BJ (cell line): ENCODE data around the gene SCN1B. TPM values are rescaled to one million over a fixed set of nuclear protein-coding genes. Genes with fewer than 3 reads are reported as not detected.
"Not testable (repeated sequence)": the region's sequence is repeated elsewhere in the genome, so short reads cannot be mapped to it uniquely, and the experiment has no call there.

Experiments
- CTCF ChIA-PET: fragments of 350-600 bp; formaldehyde crosslinking; extraction: SDS; loops from one replicate; lab custom pipeline; 2021; ENCODE audit warnings: antibody characterized with exemption, inconsistent platforms; lab: Yijun Ruan, JAX
- POLR2A ChIA-PET: fragments of 300-600 bp; sonication (Branson Sonifier 250); formaldehyde crosslinking; extraction: SDS; loops from one replicate; lab custom pipeline; 2021; ENCODE audit warnings: antibody characterized with exemption; lab: Charles Lee
- DNase-seq: peaks from one replicate; pipeline ENCODE4 v3.0.0-alpha.2; 2011; ENCODE audit warnings: low read depth
- H3K27me3 ChIP-seq: 2 replicates; pipeline ENCODE4 v1.6.0; 2011; ENCODE audit warnings: low read length; ENCODE audit not compliant: control insufficient read depth, insufficient read depth
- H3K36me3 ChIP-seq: 2 replicates; pipeline ENCODE4 v1.5.1; 2011; ENCODE audit warnings: low read length; ENCODE audit not compliant: control insufficient read depth, insufficient read depth
- H3K4me3 ChIP-seq: 2 replicates; pipeline ENCODE4 v1.5.1; 2011; ENCODE audit warnings: low read depth, mild to moderate bottlenecking, control low read depth, low read length
- polyA plus RNA-seq: library from polyadenylated mRNA; depleted of rRNA; stranded (reverse); fragments of >200 nt; gene quantifications from 2 replicates; pipeline ENCODE4 v1.2.3, GENCODE V29; 2011
- TF ChIP-seq, protein P1 (sequence below): IDR thresholded peaks from 2 replicates; pipeline ENCODE4 v1.5.1; 2011; ENCODE audit warnings: low read depth, mild to moderate bottlenecking, control low read depth, inconsistent platforms, low read length, moderate library complexity; ENCODE audit not compliant: insufficient read depth

SCN1B gene
- polyA plus RNA-seq, 1 experiment = 9.5 TPM

DNA sequence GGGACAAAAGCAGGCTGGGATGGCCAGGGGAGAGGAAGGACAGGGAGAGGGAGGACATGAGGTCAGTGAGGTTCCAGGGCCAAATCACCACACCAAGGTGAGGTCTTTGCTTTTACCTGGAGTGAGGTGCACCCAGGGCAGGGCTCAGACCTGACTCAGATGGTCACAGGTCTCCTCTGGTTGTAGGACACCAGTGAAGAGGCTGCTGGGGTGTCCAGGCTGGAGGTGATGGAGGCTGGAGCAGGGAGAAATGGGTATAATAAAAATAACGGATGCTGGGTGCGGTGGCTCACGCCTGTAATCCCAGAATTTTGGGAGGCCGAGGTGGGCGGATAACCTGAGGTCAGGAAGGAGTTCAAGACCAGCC, 23.3 kb upstream of the SCN1B start:
- Histone ChIP-seq H3K4me3 (no peak overlapping the region), H3K27me3 (no peaks in the 10 kb centered on the region), H3K36me3 (peaks cover 26% of the 10 kb centered on the region)
- TF ChIP-seq, protein P1, sequence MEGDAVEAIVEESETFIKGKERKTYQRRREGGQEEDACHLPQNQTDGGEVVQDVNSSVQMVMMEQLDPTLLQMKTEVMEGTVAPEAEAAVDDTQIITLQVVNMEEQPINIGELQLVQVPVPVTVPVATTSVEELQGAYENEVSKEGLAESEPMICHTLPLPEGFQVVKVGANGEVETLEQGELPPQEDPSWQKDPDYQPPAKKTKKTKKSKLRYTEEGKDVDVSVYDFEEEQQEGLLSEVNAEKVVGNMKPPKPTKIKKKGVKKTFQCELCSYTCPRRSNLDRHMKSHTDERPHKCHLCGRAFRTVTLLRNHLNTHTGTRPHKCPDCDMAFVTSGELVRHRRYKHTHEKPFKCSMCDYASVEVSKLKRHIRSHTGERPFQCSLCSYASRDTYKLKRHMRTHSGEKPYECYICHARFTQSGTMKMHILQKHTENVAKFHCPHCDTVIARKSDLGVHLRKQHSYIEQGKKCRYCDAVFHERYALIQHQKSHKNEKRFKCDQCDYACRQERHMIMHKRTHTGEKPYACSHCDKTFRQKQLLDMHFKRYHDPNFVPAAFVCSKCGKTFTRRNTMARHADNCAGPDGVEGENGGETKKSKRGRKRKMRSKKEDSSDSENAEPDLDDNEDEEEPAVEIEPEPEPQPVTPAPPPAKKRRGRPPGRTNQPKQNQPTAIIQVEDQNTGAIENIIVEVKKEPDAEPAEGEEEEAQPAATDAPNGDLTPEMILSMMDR = no peak
- no peak for DNase-seq
- ChIA-PET POLR2A (no interaction called here), CTCF (interaction anchor here (1.2 to 2.5 kb wide), 4 partner anchors 10 to 59 kb away, joined by 3 to 10 read pairs (median 6); no protein-coding TSS in a partner anchor)

DNA sequence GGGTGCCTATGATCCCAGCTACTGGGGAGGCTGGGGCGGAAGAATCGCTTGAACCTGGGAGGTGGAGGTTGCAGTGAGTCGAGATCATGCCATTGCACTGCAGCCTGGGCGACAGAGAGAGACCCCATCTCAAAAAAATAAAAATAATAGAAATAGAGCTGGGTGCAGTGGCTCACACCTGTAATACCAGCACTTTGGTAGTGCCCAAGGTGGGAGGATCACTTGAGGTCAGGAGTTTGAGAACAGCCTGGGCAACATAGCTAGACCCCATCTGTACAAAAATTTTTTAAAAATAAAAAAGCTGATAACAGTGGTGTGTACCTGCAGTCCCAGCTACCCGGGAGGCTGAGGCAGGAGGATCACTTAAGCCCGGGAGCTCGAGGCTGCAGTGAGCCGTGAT, 22.8 kb upstream of the SCN1B start:
- DNase-seq, POLR2A ChIA-PET: not testable (repeated sequence)
- CTCF ChIA-PET = interaction anchor here (1.6 to 2.5 kb wide), 2 partner anchors 9 to 35 kb away, joined by 9 to 10 read pairs; no protein-coding TSS in a partner anchor

DNA sequence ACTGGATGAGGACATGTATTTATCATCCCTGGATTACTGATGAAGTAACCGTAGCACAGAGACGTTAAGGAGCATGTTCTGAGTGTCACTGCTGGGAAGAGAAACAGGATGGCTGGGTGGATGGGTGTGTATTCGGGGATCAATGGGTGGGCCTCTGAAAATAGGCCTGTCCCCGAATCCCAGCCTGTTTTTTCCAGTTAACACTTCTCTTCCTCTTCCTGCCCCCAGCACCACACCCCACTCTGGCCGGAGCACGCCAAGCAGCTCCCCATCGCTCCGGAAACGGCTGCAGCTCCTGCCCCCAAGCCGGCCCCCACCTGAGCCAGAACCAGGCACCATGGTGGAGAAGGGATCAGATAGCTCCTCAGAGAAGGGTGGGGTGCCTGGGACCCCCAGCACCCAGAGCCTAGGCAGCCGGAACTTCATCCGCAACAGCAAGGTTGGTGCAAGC, 21.4 kb upstream of the SCN1B start:
- ChIA-PET POLR2A (no interaction called here), CTCF (interaction anchor here (0.9 to 1.1 kb wide), 2 partner anchors 35 to 40 kb away, joined by 3 read pairs; no protein-coding TSS in a partner anchor)
- TF ChIP-seq, protein P1 = no peak
- Histone ChIP-seq H3K4me3 (no peak overlapping the region), H3K36me3 (peaks cover 38% of the 10 kb centered on the region), H3K27me3 (no peaks in the 10 kb centered on the region)
- DNase-seq = no peak

More for the DNA sequence above, 22.8 kb upstream of the SCN1B start:
- H3K36me3 ChIP-seq = peaks cover 29% of the 10 kb centered on the region
- not testable (repeated sequence) for H3K27me3 ChIP-seq, H3K4me3 ChIP-seq

DNA sequence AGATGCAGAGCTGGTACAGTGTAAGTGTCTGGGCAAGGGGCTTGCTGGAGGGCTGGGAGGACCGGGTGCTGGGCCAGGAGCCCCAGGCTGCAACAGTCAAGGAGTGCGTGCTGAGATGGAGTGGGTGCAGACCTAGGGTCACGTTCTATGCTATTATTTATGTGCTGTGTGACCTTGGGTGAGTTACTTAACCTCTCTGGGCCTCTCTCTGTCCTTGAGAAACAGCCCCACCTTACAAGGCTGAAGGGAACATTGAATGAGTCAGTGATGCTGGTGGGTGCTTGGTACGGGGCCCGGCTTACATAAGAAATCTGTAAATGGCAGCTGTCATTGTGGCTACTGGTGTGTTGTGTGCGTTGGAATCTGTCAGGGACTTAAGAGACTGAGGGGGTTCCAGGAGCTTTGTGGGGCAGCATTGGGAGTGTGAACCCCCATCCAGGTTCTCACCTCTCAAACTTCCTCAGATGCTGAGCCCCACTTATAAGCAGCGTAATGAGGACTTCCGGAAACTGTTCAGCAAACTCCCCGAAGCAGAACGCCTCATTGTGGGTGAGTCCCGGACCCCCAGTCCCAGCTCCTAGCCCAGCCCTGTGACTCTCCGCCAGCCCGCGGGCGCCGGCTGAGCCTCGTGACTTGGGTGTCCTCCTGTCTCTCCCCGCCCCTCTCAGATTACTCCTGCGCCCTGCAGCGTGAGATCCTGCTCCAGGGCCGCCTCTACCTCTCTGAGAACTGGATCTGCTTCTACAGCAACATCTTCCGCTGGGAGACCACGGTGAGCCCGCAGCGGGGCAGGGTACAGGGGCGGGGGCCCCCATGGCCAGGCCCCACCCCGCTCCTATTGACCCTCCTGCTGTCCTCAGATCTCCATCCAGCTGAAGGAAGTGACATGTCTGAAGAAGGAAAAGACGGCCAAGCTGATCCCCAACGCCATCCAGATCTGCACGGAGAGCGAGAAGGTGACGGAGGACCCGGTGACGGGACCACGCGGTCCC, 20.6 kb upstream of the SCN1B start:
- CTCF ChIA-PET = interaction anchor here (0.5 to 1.3 kb wide), 5 partner anchors 34 to 132 kb away, joined by 3 to 4 read pairs (median 3); no protein-coding TSS in a partner anchor
- H3K4me3 ChIP-seq = no peak overlapping the region
- TF ChIP-seq, protein P1 = no peak
- no peaks in the 10 kb centered on the region for H3K27me3 ChIP-seq
- no peak for DNase-seq
- POLR2A ChIA-PET = no interaction called here
- peaks cover 42% of the 10 kb centered on the region for H3K36me3 ChIP-seq

DNA sequence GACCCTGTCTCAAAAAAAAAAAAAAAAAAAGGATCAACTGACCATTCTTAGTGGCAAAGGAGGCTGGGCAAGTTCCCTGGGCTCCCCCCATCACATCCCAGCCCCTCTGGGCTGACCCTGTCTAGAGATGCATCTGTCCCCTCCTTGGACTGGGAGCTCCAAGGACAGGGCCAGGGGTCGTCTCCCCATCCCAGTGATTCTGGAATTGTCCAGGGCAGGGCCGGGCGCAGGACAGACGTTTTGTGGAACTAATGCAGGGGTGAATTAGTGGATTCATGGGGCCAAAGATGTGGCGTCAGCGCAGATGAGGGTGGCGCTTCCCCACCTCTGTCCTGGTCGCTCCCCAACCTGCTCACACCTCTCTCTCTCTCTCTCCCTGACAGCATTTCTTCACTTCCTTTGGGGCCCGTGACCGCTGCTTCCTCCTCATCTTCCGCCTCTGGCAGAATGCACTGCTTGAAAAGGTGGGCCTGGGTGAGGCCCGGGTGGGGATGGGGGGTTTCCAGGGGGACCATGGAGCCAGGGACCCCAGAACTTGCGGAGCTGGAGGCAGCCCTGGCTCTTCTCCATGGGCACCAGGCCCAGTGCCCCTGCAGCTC, 19.1 kb upstream of the SCN1B start:
- ChIA-PET CTCF (interaction anchor here (0.7 to 4.3 kb wide), 2 partner anchors 21 to 38 kb away, joined by 3 to 47 read pairs; no protein-coding TSS in a partner anchor), POLR2A (no interaction called here)
- H3K27me3 ChIP-seq = no peaks in the 10 kb centered on the region
- DNase-seq = no peak
- TF ChIP-seq, protein P1 = no peak
- peaks cover 50% of the 10 kb centered on the region for H3K36me3 ChIP-seq
- H3K4me3 ChIP-seq = no peak overlapping the region
